Measurements from ENCODE around the gene ZNF70.

ZNF70 gene

GRCh38 chr22:23764899-23765881, 14.3 kb upstream of the ZNF70 start:
- TF ChIP-seq CTCF (IDR thresholded peaks at IDR 0.05; ENCODE audit: low read depth, low read length), result no peak
- DNase-seq (ENCODE audit: extremely low read depth, low read depth), result no peak

GRCh38 chr22:23763954-23764353, 13.0 kb upstream of the ZNF70 start:
- DNase-seq (ENCODE audit: extremely low read depth, low read depth), result no peak
- TF ChIP-seq CTCF (IDR thresholded peaks at IDR 0.05; ENCODE audit: low read depth, low read length), result no peak

GRCh38 chr22:23763579-23763945, 12.7 kb upstream of the ZNF70 start:
- TF ChIP-seq CTCF (IDR thresholded peaks at IDR 0.05; ENCODE audit: low read depth, low read length), result no peak
- no peak for DNase-seq (ENCODE audit: extremely low read depth, low read depth)

- TF ChIP-seq CTCF (IDR thresholded peaks at IDR 0.05; ENCODE audit: low read depth, low read length), result no peak
- DNase-seq (ENCODE audit: extremely low read depth, low read depth), result no peak
These were observed 12.1 kb upstream of the ZNF70 start, which contains the start of gene C22orf15 for GRCh38 chr22:23762842-23763578. Gene C22orf15, plus strand, starts transcription at chr22:23762990. Its CDS starts 317 bp downstream, at chr22:23763307.

- TF ChIP-seq CTCF (IDR thresholded peaks at IDR 0.05; ENCODE audit: low read depth, low read length), result no peak
- no peak for DNase-seq (ENCODE audit: extremely low read depth, low read depth)
These were observed 9.1 kb upstream of the ZNF70 start for GRCh38 chr22:23760056-23760455.

- no peak for DNase-seq (ENCODE audit: extremely low read depth, low read depth)
- no peak for TF ChIP-seq CTCF (IDR thresholded peaks at IDR 0.05; ENCODE audit: low read depth, low read length)
These were observed 8.7 kb upstream of the ZNF70 start for GRCh38 chr22:23759566-23759965.

GRCh38 chr22:23756891-23757290, 6.0 kb upstream of the ZNF70 start:
- no peak for DNase-seq (ENCODE audit: extremely low read depth, low read depth)

More at GRCh38 chr22:23756891-23757290, 6.0 kb upstream of the ZNF70 start:
- TF ChIP-seq CTCF (IDR thresholded peaks at IDR 0.05; ENCODE audit: low read depth, low read length), result no peak

Measured in AG09319 (cell line).